Psoas muscle (tissue), 8 donors: ENCODE measurements around the gene XPO1. TPM values are rescaled to one million over a fixed set of nuclear protein-coding genes. Genes with fewer than 3 reads are reported as not detected.
"Not testable (repeated sequence)": the region's sequence is repeated elsewhere in the genome, so short reads cannot be mapped to it uniquely, and the experiment has no call there.

Source experiments
- ATAC-seq, 4 donors: fragments of 200-7000 bp; cut with Tn5 transposase; one replicate each; pipeline ENCODE4 v1.9.1; 2020; ENCODE audit warnings: moderate library complexity in 3 of 4, mild to moderate bottlenecking in 2 of 4
- DNase-seq, 2 donors: peaks; one replicate each; pipeline ENCODE4 v3.0.0-alpha.2; 2020
- H3K27ac ChIP-seq: fragments of 200-600 bp; one replicate; pipeline ENCODE4 v1.8.0; 2022
- H3K27me3 ChIP-seq, 3 donors: fragments of 200-600 bp in 1 of 3; one replicate each; pipeline versions ENCODE4 v1.6.1 to v1.8.0; 2013 to 2022; ENCODE audit warnings: low read length in 2 of 3, mild to moderate bottlenecking in 2 of 3, moderate library complexity in 1 of 3; ENCODE audit not compliant: insufficient read depth in 3 of 3
- H3K36me3 ChIP-seq, 2 donors: fragments of 200-600 bp in 1 of 2; one replicate each; pipeline versions ENCODE4 v1.6.1 to v1.8.0; 2013 to 2022; ENCODE audit warnings: low read depth in 1 of 2, mild to moderate bottlenecking in 1 of 2, moderate library complexity in 1 of 2; ENCODE audit not compliant: insufficient read depth in 1 of 2
- H3K4me1 ChIP-seq: fragments of 200-600 bp; one replicate; pipeline ENCODE4 v1.8.0; 2022
- H3K4me3 ChIP-seq: fragments of 200-600 bp; one replicate; pipeline ENCODE4 v1.8.0; 2022; ENCODE audit warnings: mild to moderate bottlenecking
- H3K9me3 ChIP-seq: fragments of 200-600 bp; one replicate; pipeline ENCODE4 v1.8.0; 2022
- WGBS, 3 donors: extraction: QIAGEN DNeasy Blood & Tissue Kit; methylation state at CpG; one replicate each; pipeline versions ENCODE4 v1.1.6 to v1.1.7; 2013; 5-methylcytosine and 5-hydroxymethylcytosine counted together
- intact Hi-C, 2 donors: fragments of 100-400 bp; cut with DNase I; formaldehyde crosslinking; loops; one replicate each; pipeline versions ENCODE4 v1.11.0 to v1.14.2; 2022
- polyA plus RNA-seq, 3 donors: library from polyadenylated mRNA; stranded (reverse); fragments of 200-250 nt; gene quantifications; one replicate each; pipeline ENCODE4 v1.2.3, GENCODE V29; 2013
- total RNA-seq, 4 donors: library from RNA; stranded (reverse); fragmentation: NEBNext Ultra II Directional in 2 of 4; extraction: Animal tissue kit (Norgen Biotek cat#: 25700) in 2 of 4; gene quantifications; one replicate each; pipeline versions ENCODE4 v1.2.1 to v1.2.4, GENCODE V29; 2021 to 2023
- TF ChIP-seq, protein P1 (sequence below): fragments of 200-600 bp; IDR thresholded peaks from one replicate; pipeline ENCODE4 v1.8.0; 2022; ENCODE audit warnings: antibody characterized with exemption
- donor health status: healthy with polysubstance abuse.
- donor health status: DM: no; HTN: no; CAD: no; lungs with moderate emphysema.
- donor health status: Bipolar disorder and iron deficiency.
- donor health status: healthy.
- donor health status: DM: yes; HTN: yes; CAD: no.
- donor health status: DM: no; HTN: no; CAD: no.
- donor health status: DM: no; HTN: no; CAD: no.
- donor health status: DM: yes; HTN: yes; CAD: no.

XPO1 gene
- total and polyA plus RNA-seq, 7 donors, result 33.5 to 108 (median 58.1) TPM

GRCh38 chr2:61493523-61493942 is 44.6 kb downstream of the XPO1 start:
- intact Hi-C loops, result no loop called here

GRCh38 chr2:61492476-61492875 is 45.7 kb downstream of the XPO1 start:
- no peak for DNase-seq
- peaks cover 4 to 100% of the 10 kb centered on the region in 2 donors for H3K36me3 ChIP-seq
- H3K4me1 ChIP-seq, result no peaks in the 10 kb centered on the region
- no peaks in the 10 kb centered on the region for H3K9me3 ChIP-seq
- intact Hi-C loops, result no loop called here
- no peaks in the 10 kb centered on the region for H3K27me3 ChIP-seq
- TF ChIP-seq, protein P1, sequence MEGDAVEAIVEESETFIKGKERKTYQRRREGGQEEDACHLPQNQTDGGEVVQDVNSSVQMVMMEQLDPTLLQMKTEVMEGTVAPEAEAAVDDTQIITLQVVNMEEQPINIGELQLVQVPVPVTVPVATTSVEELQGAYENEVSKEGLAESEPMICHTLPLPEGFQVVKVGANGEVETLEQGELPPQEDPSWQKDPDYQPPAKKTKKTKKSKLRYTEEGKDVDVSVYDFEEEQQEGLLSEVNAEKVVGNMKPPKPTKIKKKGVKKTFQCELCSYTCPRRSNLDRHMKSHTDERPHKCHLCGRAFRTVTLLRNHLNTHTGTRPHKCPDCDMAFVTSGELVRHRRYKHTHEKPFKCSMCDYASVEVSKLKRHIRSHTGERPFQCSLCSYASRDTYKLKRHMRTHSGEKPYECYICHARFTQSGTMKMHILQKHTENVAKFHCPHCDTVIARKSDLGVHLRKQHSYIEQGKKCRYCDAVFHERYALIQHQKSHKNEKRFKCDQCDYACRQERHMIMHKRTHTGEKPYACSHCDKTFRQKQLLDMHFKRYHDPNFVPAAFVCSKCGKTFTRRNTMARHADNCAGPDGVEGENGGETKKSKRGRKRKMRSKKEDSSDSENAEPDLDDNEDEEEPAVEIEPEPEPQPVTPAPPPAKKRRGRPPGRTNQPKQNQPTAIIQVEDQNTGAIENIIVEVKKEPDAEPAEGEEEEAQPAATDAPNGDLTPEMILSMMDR, result no peak
- H3K4me3 ChIP-seq, result no peak overlapping the region
- 92 to 96% (median 93%) methylated on average over 2 of the region's 2 CpGs for WGBS, 3 donors
- no peak overlapping the region for H3K27ac ChIP-seq
- ATAC-seq, result no peak

More at GRCh38 chr2:61493523-61493942, 44.6 kb downstream of the XPO1 start:
- TF ChIP-seq, protein P1, result no peak
- WGBS, 3 donors, result 76 to 80% (median 78%) methylated on average over 2 of the region's 2 CpGs
- H3K9me3 ChIP-seq, result no peaks in the 10 kb centered on the region
- no peaks in the 10 kb centered on the region for H3K4me1 ChIP-seq
- no peak for ATAC-seq
- no peak overlapping the region for H3K4me3 ChIP-seq
- peaks cover 4 to 100% of the 10 kb centered on the region in 2 donors for H3K36me3 ChIP-seq
- H3K27me3 ChIP-seq, result no peaks in the 10 kb centered on the region
- no peak overlapping the region for H3K27ac ChIP-seq
- DNase-seq, result no peak

- no peak overlapping the region for H3K27ac ChIP-seq
- WGBS, 3 donors, result 95 to 97% (median 96%) methylated on average over 5 of the region's 5 CpGs
- TF ChIP-seq, protein P1, result no peak
- intact Hi-C loops, result no loop called here
- no peaks in the 10 kb centered on the region for H3K27me3 ChIP-seq
- DNase-seq (no peak), ATAC-seq (no peak)
- H3K9me3 ChIP-seq, result no peaks in the 10 kb centered on the region
- no peak overlapping the region for H3K4me3 ChIP-seq
- H3K36me3 ChIP-seq, result peaks cover 0 to 100% of the 10 kb centered on the region in 2 donors
- no peaks in the 10 kb centered on the region for H3K4me1 ChIP-seq
Measured at GRCh38 chr2:61485281-61485680, 52.9 kb downstream of the XPO1 start.

DNA sequence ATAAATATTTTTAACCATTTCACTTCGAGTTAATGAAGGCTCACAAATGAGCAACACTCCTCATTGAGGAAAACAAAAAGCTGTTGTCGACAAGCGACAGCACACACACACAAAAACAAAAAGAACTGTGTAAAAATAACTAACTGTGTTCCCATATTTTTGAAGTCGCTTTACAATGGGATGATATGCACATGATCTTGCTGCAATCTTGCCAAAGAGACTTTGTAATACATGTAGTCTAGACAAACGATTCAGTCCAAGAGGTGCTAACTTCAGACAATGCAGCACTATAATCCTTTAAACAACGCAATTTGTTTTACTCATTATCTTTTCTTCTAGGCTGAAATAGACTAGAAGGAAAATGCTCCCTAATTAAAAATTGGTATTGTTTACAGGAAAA is 60.1 kb downstream of the XPO1 start:
- 83 to 87% (median 85%) methylated on average over 6 of the region's 6 CpGs for WGBS, 3 donors
- H3K4me1 ChIP-seq, result no peaks in the 10 kb centered on the region
- no peaks in the 10 kb centered on the region for H3K9me3 ChIP-seq
- DNase-seq (no peak), ATAC-seq (no peak)
- TF ChIP-seq, protein P1, result no peak
- no peaks in the 10 kb centered on the region for H3K27me3 ChIP-seq
- peaks cover 2 to 65% of the 10 kb centered on the region in 2 donors for H3K36me3 ChIP-seq
- H3K27ac ChIP-seq, result no peak overlapping the region
- no peak overlapping the region for H3K4me3 ChIP-seq
- intact Hi-C loops, result loop anchor here in 1 of 2 donors (10.0 kb wide), 1 partner anchor 593 kb away; the partner anchor contains the start of gene REL

GRCh38 chr2:61476929-61477589 is 61.1 kb downstream of the XPO1 start:
- H3K4me3 ChIP-seq, H3K4me1 ChIP-seq, H3K27me3 ChIP-seq, H3K27ac ChIP-seq, H3K9me3 ChIP-seq, DNase-seq, ATAC-seq: not testable (repeated sequence)
- H3K36me3 ChIP-seq, result peaks cover 2 to 62% of the 10 kb centered on the region in 2 donors
- intact Hi-C loops, result loop anchor here in 1 of 2 donors (10.0 kb wide), 1 partner anchor 592 kb away; the partner anchor contains the start of gene REL
- 95 to 98% (median 95%) methylated on average over 12 of the region's 12 CpGs for WGBS, 3 donors
